Activated CD4-positive, alpha-beta T cell treated with anti-CD3 and anti-CD28 coated beads for 1 hour (primary cell): ENCODE results near the gene EML2.
"Not testable (repeated sequence)": the region's sequence is repeated elsewhere in the genome, so short reads cannot be mapped to it uniquely, and the experiment has no call there.

Experiments
- DNase-seq: peaks from one replicate; pipeline ENCODE4 v3.0.0-alpha.2; 2020

EML2 gene

DNA sequence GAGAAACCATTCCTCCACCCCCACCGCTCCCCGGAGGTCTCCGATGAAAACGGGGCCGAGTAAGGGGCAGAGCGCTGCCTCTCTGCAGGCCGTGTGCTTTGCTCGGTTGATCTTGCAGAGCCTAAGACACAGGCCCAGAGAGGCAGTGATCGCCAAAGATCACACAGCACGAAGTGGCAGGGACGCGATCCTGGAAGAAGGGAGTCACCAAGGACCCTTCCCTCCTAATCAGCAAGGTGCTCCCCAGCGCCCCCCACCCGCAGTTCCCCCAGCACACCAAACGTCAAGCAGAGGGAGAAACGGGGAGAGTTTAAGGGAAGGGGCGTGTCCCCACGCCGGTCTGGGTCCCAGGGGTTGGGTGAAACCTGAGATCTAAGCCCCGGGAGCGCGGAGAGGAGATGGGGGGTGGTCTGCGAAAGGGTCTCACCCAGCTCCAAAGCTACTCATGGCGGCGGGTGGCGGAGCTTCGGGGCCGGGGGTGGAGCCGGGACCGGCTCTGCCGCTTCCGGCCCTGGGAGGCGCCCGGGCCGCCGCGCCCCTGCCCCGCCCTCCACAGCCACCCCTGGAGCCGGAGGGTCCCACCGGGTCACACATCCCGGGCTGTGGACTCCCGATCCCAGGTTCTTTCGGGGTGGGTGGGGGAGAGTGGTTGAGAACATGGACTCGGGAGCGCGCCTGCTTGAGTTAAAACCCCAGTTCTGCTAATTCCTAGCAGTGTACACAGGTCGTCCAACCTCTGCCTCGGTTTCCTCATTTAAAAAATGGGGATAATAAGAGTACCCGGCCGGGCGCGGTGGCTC is at the start of gene EML2:
EML2 (minus strand) TSS at position 468 of the 800 bp plus-strand sequence; CDS start at position 447, 21 bp downstream.
- peak; percentile 38 for DNase-seq

GRCh38 chr19:45687599-45687998 is 48.4 kb upstream of the EML2 start:
- DNase-seq, result no peak

- not testable (repeated sequence) for DNase-seq
Observed at GRCh38 chr19:45685045-45685444, 45.8 kb upstream of the EML2 start.

DNA sequence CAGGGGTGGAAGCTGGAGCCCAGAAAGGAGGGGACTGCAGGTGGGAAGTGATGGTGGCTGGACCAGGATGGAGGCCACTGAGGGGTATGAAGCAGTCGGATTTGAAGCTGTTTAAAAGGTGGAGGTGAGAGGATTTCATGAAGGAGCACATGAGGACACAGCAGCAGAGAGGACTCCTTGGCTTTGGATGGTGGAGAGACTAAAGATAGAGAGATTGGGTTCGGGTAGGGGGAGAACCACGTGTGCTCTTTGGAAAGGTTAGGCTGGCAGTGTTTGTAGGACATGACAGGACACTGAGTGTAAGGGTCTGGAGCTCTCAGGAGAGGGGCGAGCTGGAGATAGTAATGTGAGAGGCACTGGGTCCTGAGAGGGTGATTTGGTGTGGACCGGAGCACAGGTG is 43.7 kb upstream of the EML2 start:
- DNase-seq, result no peak

GRCh38 chr19:45682117-45682516 is 42.9 kb upstream of the EML2 start:
- no peak for DNase-seq

DNA sequence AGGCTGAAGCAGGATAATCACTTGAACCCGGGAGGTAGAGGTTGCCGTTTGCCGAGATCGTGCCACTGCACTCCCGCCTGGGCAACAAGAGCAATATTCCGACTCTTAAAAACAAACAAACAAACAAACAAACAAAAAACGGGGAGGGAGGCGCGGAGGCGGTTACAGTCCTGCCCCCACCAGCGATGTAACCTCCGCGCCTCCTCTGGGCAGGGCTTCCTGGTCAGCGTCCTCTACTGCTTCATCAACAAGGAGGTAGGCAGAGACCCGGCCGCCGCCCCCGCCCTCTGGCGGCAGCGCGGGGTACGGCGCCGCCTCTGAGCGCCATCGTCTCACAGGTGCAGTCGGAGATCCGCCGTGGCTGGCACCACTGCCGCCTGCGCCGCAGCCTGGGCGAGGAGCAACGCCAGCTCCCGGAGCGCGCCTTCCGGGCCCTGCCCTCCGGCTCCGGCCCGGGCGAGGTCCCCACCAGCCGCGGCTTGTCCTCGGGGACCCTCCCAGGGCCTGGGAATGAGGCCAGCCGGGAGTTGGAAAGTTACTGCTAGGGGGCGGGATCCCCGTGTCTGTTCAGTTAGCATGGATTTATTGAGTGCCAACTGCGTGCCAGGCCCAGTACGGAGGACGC is 42.3 kb upstream of the EML2 start:
- DNase-seq, result peak; percentile 78

DNA sequence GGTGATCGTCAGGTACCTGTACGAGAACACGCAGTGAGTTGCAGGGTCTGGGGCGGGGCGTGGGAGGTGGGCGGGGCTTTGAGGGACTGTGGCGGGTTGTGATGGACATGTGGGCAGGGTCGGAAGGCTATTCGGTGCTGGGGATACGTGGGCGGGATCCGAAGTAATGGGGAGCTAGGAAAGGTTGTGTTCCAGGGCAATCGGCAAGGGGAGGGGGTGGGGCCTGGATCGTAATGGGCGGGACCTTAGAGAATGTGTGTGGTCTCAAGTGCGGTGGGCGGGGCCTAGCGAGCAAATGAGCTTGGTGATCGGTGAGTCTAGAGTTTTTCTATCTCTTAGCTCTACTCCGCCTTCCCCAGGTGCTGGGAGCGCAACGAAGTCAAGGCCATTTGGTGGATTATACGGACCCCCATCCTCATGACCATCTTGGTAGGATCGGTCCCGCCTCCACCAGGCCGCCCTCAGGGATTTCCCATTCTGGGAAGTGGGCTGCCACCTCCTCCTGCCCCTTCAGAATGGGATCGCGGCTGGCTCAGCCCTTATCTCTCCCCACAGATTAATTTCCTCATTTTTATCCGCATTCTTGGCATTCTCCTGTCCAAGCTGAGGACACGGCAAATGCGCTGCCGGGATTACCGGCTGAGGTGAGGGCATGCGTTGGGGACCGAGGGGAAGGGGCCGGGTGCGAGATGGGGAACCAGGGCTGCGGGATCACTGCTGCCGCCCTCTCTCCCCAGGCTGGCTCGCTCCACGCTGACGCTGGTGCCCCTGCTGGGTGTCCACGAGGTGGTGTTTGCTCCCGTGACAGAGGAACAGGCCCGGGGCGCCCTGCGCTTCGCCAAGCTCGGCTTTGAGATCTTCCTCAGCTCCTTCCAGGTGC is 38.4 kb upstream of the EML2 start:
- DNase-seq, result peak; percentile 72

DNA sequence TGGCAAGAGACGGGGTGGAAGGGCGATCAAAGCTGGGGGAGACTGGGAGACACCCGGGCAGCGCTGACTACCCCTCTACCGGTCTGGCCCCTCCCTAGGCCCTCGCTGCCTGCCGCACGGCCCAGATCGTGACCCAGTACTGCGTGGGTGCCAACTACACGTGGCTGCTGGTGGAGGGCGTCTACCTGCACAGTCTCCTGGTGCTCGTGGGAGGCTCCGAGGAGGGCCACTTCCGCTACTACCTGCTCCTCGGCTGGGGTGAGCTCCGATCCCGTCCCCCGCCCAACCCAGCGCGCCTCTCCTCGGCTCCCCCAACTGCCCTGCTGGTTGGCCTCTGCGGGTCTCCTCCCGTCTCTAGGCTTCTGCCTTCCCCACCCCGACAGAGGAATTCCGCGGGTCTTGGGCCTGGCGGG is 37.7 kb upstream of the EML2 start:
- peak; percentile 34 for DNase-seq

DNA sequence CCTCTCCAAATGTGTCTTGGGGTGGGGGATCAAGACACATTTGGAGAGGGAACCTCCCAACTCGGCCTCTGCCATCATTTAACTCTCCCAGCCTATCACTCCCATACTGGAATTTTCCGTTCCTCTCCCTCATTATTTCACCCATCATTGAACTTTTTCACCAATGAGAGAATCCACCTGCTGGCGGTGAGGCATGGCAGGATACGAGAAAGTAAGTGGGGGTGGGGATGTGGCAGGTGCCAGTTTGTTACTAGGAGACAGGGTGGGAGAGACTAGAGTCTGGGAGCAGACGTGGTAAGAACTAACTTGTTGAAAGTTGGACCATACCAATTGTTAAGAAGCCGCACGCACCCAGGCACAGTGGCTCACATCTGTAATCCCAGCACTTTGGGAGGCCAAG is 35.7 kb upstream of the EML2 start:
- DNase-seq, result no peak

GRCh38 chr19:45670670-45671453 is 31.7 kb upstream of the EML2 start:
- DNase-seq, result no peak

DNA sequence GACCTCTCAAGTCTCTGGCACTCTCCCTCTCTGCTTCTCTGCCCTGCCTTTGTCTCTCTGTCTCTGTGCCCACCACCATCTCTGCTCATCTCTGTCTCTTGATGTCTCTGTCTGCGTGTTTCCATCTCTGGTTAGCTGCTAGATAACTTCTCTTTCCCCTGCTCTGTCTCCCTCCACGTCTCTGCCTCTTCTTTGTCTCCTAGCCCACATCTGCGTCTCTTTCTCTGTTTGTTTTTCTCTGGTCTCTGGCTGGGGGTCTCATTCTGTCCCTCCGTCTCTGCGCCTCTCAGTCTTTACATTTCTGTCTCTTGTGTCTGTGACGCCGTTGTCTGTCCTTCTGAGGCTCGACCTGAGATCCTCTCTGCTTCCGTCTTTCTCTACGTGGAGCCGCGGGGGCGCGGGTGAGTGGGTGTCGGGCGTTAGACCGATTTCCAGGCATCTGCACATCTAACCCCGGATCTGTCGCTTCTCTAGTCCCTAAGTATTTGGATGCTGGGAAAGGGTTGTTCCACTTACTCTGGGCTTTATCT is 29.2 kb upstream of the EML2 start:
- DNase-seq, result peak; percentile 25

GRCh38 chr19:45667620-45668341 is 28.6 kb upstream of the EML2 start, which contains the start of gene GIPR:
Gene GIPR (plus strand): TSS chr19:45668221. CDS start chr19:45669521, 1,300 bp downstream.
- DNase-seq, result peak; percentile 35

DNA sequence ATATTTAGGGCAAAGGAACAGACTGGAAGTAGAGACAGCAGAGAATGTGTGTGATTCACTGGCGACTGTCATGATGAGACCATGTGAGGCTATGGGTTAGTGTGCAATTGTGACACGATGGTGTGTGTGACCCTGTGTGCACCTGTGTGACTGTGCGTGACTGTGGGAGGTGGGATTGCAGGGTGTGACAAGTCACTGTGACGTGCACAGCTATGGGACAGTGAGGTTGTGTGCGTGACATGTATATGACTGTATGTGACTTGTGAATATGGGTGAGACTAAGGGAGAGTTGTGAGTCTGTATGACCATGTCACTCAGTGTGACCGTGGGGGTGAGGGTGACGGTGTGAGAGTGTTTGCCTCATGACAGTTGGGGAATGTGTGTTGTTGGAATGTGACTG is 25.4 kb upstream of the EML2 start:
- no peak for DNase-seq

DNA sequence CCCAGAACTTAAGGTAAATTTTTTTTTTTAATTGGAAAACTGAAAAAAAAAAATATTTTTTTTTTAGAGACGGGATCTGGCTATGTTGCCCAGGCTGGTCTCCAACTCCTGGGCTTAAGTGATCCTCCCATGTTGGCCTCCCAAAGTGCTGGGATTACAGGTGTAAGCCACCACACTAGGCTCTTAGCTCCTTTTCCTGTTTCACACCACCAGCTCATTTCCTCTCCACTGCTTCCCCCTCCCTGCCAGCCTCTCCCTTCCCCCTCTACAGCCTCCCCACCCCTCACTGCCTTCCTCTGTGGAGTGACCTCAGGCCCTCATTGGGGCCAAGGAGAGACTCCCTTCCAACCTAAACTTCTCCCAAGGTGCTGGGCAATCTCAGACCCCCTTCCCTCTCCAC is 24.6 kb upstream of the EML2 start:
- DNase-seq, result no peak

DNA sequence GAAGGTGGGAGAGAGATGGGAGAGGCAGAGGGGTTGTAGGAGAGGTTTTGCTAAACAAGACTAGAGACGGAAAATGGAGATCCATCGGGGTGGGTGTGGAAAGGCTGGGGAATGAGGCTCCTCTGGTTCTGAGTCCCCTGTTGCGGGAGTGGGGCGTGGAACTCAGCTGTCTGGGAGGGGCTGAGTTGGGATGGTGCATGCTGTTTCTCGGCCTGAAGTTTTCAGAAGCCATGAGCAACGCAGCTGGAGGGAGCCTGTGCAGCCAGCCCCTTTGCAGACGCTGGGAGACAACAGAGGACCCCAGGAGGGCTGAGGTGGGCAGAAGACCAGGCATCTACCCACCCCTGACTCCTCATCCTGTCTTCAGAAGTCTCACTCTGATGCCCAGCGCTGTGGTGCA is 21.4 kb upstream of the EML2 start:
- DNase-seq, result no peak

- no peak for DNase-seq
Observed at GRCh38 chr19:45659096-45659729, 20.0 kb upstream of the EML2 start.

DNA sequence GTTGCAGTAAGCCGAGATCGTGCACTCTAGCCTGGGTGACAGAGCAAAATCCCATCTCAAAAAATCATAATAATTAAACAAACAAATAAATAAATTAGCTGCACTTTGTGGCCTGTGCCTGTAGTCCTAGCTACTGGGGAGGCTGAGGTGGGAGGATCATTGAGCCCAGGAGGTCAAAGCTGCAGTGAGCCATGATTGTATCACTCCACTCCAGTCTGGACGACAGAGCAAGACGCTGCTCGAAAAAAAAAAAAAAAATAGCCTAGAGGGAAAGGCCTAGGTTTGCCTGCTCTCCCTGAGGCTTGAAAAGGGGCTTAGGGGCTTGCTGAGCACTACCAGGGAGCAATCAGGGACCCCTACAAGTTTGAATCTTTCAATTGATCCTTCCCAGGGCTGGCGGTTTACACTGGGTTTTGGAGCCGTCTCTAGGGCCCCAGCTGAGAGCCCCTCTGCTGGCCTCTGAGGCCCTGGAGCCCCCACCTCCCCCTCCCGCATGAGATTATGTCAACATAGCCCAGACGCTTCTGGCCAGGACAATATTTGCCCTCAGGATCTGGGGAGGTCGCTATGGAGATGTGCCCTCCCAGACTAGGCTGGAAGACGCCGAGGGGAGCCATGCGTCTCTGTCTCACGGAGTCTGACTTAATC is 18.4 kb upstream of the EML2 start:
- no peak for DNase-seq

DNA sequence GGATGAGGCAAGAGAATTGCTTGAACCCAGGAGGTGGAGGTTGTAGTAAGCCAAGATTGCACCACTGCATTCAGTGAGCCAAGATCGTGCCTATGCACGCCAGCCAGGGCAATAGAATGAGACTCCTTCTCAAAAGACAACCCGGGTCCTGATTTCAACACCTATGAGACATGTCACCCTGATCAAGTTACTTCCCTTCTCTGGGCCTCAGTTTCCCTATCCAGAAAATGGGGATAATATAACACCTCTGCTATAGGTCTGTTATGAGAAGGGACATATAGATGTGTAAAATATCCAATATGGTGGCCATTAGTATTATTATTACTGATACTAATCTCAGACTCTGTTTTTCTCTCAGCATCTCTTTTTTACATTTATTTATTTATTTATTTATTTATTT is 15.9 kb upstream of the EML2 start:
- no peak for DNase-seq

DNA sequence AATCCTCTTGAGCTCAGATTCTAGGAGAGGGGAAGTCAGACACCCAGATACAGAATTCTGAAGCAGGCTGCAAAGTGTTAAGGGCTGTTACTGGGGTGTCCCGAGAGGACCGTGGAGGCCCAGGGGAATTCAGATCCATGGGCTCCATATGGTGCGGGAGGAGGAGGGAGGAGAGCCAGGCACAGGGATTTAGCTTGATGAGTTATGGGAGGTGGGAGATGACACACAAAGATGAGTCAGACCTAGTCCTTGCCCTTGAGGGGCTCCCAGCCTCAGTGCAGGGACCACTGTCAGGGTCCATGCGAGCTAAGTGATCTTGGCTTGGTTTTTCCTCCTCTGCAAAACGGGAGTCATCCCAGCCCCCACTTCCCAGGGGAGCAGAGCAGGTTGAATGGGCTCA is 14.4 kb upstream of the EML2 start:
- DNase-seq, result no peak

- no peak for DNase-seq
Observed at GRCh38 chr19:45650722-45651121, 11.5 kb upstream of the EML2 start.

DNA sequence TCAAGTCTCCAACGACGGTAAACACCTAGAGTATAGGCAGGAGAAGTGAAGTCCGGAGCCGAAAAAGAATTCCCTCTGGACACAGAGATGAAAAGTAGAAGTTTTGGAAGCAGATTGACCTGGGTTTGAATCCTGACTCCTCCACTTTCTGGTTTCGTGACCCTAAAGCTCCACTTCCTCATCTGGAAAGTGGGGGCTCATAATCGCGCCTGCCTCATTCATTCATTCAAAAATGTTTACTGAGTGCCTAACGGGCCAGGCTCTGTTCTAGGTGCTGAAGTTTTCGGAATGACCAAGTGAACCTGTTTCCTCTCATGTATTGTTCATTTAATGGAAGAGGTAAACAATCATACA is 7.1 kb upstream of the EML2 start:
- no peak for DNase-seq
